H1 (cell line): ENCODE measurements around the gene CDK13. TPM values are rescaled to one million over a fixed set of nuclear protein-coding genes. Genes with fewer than 3 reads are reported as not detected.
"Not testable (repeated sequence)": the region's sequence is repeated elsewhere in the genome, so short reads cannot be mapped to it uniquely, and the experiment has no call there.

Experiments
- CTCF ChIA-PET: fragments of 300-600 bp; sonication (Branson Sonifier 250); formaldehyde crosslinking; loops from one replicate; lab custom pipeline; 2021; ENCODE audit not compliant: partially characterized antibody; lab: Charles Lee
- POLR2A ChIA-PET: fragments of 300-600 bp; sonication (Branson Sonifier 250); formaldehyde crosslinking; loops from one replicate; lab custom pipeline; 2021; ENCODE audit warnings: inconsistent platforms; ENCODE audit not compliant: partially characterized antibody; lab: Charles Lee
- DNase-seq, 2 experiments: peaks; one replicate each; pipeline versions ENCODE4 v3.0.0 to v3.0.0-alpha.2; 2010 to 2022; ENCODE audit warnings: low spot score in 2 of 2, low read depth in 1 of 2, mixed read lengths in 1 of 2
- FAIRE-seq: peaks from 2 replicates; lab custom pipeline; 2011; peaks lifted over from hg19 to GRCh38; lab: Jason Lieb, UNC
- H2AFZ ChIP-seq: 2 replicates; pipeline ENCODE4 v1.8.1; 2012; ENCODE audit warnings: low read length, inconsistent platforms
- H2AK5ac ChIP-seq: 2 replicates; pipeline ENCODE4 v1.6.1; 2013; ENCODE audit warnings: low read depth, low read length
- H2BK120ac ChIP-seq: replicated peaks from 2 replicates; pipeline ENCODE3; 2013; ENCODE audit warnings: low read depth, low read length, inconsistent platforms
- H2BK12ac ChIP-seq: 2 replicates; pipeline ENCODE4 v1.6.1; 2013; ENCODE audit warnings: low read depth, low read length
- H2BK15ac ChIP-seq: 2 replicates; pipeline ENCODE4 v1.6.1; 2013; ENCODE audit warnings: low read length
- H2BK20ac ChIP-seq: 2 replicates; pipeline ENCODE4 v1.6.1; 2013; ENCODE audit warnings: low read length
- H2BK5ac ChIP-seq: 2 replicates; pipeline ENCODE4 v1.6.1; 2013; ENCODE audit warnings: low read depth, low read length
- H3K14ac ChIP-seq: 2 replicates; pipeline ENCODE4 v1.6.1; 2013; ENCODE audit warnings: inconsistent platforms; ENCODE audit not compliant: insufficient read length
- H3K18ac ChIP-seq: 2 replicates; pipeline ENCODE4 v1.6.1; 2013; ENCODE audit warnings: low read length; ENCODE audit errors: extremely low read depth
- H3K23ac ChIP-seq: 2 replicates; pipeline ENCODE4 v1.6.1; 2013; ENCODE audit warnings: inconsistent platforms; ENCODE audit not compliant: insufficient read length
- H3K23me2 ChIP-seq: 2 replicates; pipeline ENCODE4 v1.6.1; 2013; ENCODE audit warnings: low read depth, low read length
- H3K27ac ChIP-seq: 2 replicates; pipeline ENCODE4 v1.6.1; 2011; ENCODE audit warnings: low read depth, low read length, inconsistent platforms
- H3K27me3 ChIP-seq, 4 experiments: replicated peaks in 1 of 4; 1 replicate in 1 of 4; 2 replicates in 3 of 4; pipeline versions ENCODE4 v1.6.1 to v1.8.1; 2011 to 2013; ENCODE audit warnings: low read length in 3 of 4, mild to moderate bottlenecking in 3 of 4, inconsistent platforms in 2 of 4, mixed read lengths in 2 of 4, moderate library complexity in 1 of 4; ENCODE audit not compliant: control insufficient read depth in 3 of 4, insufficient read depth in 3 of 4; ENCODE audit errors: extremely low read depth in 1 of 4
- H3K36me3 ChIP-seq, 4 experiments: 2 replicates each; pipeline versions ENCODE4 v1.6.1 to v1.8.1; 2011 to 2013; ENCODE audit warnings: mild to moderate bottlenecking in 4 of 4, low read length in 3 of 4, moderate library complexity in 2 of 4, control low read depth in 1 of 4, inconsistent platforms in 1 of 4; ENCODE audit not compliant: insufficient read depth in 4 of 4, control insufficient read depth in 2 of 4
- H3K4ac ChIP-seq: replicated peaks from 2 replicates; pipeline ENCODE3; 2013; ENCODE audit warnings: low read length, low read depth, mixed read lengths, inconsistent platforms; ENCODE audit not compliant: insufficient read length
- H3K4me1 ChIP-seq, 4 experiments: replicated peaks in 1 of 4; 1 replicate in 1 of 4; 2 replicates in 3 of 4; pipeline versions ENCODE4 v1.6.1 to v1.8.1; 2011 to 2013; ENCODE audit warnings: low read length in 3 of 4, inconsistent platforms in 2 of 4, mixed read lengths in 1 of 4; ENCODE audit not compliant: insufficient read depth in 4 of 4, control insufficient read depth in 3 of 4
- H3K4me2 ChIP-seq, 2 experiments: 2 replicates each; pipeline versions ENCODE4 v1.6.1 to v1.8.1; 2011 to 2013; ENCODE audit warnings: low read depth in 2 of 2, low read length in 2 of 2, control low read depth in 1 of 2, inconsistent platforms in 1 of 2, mild to moderate bottlenecking in 1 of 2; ENCODE audit not compliant: insufficient read depth in 1 of 2
- H3K4me3 ChIP-seq, 4 experiments: fragments of 200-600, 300-600 bp in 1 of 4; sonication (generic), shearing (Covaris generic), sonication (Bioruptor Twin) in 1 of 4; 2 replicates each; pipeline versions ENCODE4 v1.5.1 to v1.8.1; 2011 to 2016; ENCODE audit warnings: low read length in 4 of 4, low read depth in 3 of 4, control low read depth in 2 of 4, inconsistent platforms in 2 of 4, mild to moderate bottlenecking in 2 of 4, mixed read lengths in 1 of 4, moderate library complexity in 1 of 4; ENCODE audit not compliant: insufficient read depth in 2 of 4; ENCODE audit errors: extremely low read depth in 1 of 4
- H3K56ac ChIP-seq: replicated peaks from 2 replicates; pipeline ENCODE3; 2013; ENCODE audit warnings: low read depth, mild to moderate bottlenecking, mixed read lengths, low read length, inconsistent platforms; ENCODE audit not compliant: insufficient read length
- H3K79me1 ChIP-seq: 2 replicates; pipeline ENCODE4 v1.6.1; 2013; ENCODE audit warnings: low read depth, low read length, control low read depth
- H3K79me2 ChIP-seq, 2 experiments: 2 replicates each; pipeline versions ENCODE4 v1.6.1 to v1.8.1; 2012 to 2013; ENCODE audit warnings: low read length in 2 of 2, mild to moderate bottlenecking in 2 of 2, inconsistent platforms in 1 of 2; ENCODE audit not compliant: insufficient read depth in 2 of 2, control insufficient read depth in 1 of 2
- H3K9ac ChIP-seq, 4 experiments: replicated peaks in 1 of 4; 1 replicate in 1 of 4; 2 replicates in 3 of 4; pipeline versions ENCODE4 v1.6.1 to v1.8.1; 2011 to 2013; ENCODE audit warnings: low read depth in 3 of 4, low read length in 3 of 4, control low read depth in 2 of 4, mild to moderate bottlenecking in 2 of 4, moderate library complexity in 2 of 4, inconsistent platforms in 1 of 4; ENCODE audit errors: extremely low read depth in 1 of 4
- H3K9me3 ChIP-seq, 2 experiments: 2 replicates each; pipeline versions ENCODE4 v1.6.1 to v1.8.1; 2012 to 2013; ENCODE audit warnings: mild to moderate bottlenecking in 2 of 2, moderate library complexity in 2 of 2, control low read depth in 1 of 2, inconsistent platforms in 1 of 2, low read depth in 1 of 2, low read length in 1 of 2, mixed read lengths in 1 of 2; ENCODE audit not compliant: insufficient read depth in 2 of 2
- H4K20me1 ChIP-seq, 2 experiments: replicated peaks in 1 of 2; 2 replicates each; pipeline versions ENCODE3 to v1.8.1; 2011 to 2013; ENCODE audit warnings: inconsistent platforms in 2 of 2, low read length in 2 of 2, mild to moderate bottlenecking in 1 of 2; ENCODE audit not compliant: insufficient read depth in 2 of 2, control insufficient read depth in 1 of 2
- H4K5ac ChIP-seq: 2 replicates; pipeline ENCODE4 v1.6.1; 2013; ENCODE audit warnings: low read length, low read depth, mixed read lengths, inconsistent platforms; ENCODE audit not compliant: insufficient read length
- H4K8ac ChIP-seq: 2 replicates; pipeline ENCODE4 v1.8.0; 2013; ENCODE audit warnings: mild to moderate bottlenecking, moderate library complexity, low read length, inconsistent platforms; ENCODE audit not compliant: insufficient read depth; ENCODE audit errors: extremely low read depth
- H4K91ac ChIP-seq: replicated peaks from 2 replicates; pipeline ENCODE3; 2013; ENCODE audit warnings: low read length, mixed read lengths, inconsistent platforms; ENCODE audit not compliant: insufficient read length
- WGBS, 2 experiments: shearing (Covaris generic) in 1 of 2; methylation state at CpG; one replicate each; pipeline versions ENCODE4 v1.1.6 to v1.1.7; 2013 to 2015; ENCODE audit warnings: low lambda C conversion rate in 2 of 2, mixed read lengths in 2 of 2, inconsistent platforms in 1 of 2, low coverage in 1 of 2, missing lambda C conversion rate in 1 of 2; ENCODE audit not compliant: insufficient replicate concordance in 2 of 2, insufficient coverage in 1 of 2, insufficient read length in 1 of 2; ENCODE audit errors: extremely low coverage in 1 of 2, missing lambda C conversion rate in 1 of 2; 5-methylcytosine and 5-hydroxymethylcytosine counted together
- polyA plus RNA-seq, 7 experiments: library from polyadenylated mRNA; depleted of rRNA in 3 of 7; stranded (reverse) in 5 of 7; unstranded in 2 of 7; fragments of >200 nt in 5 of 7; fragments of 200-250 nt in 2 of 7; gene quantifications; 1 replicate in 5 of 7; 2 replicates in 1 of 7; 4 replicates in 1 of 7; pipeline versions ENCODE4 v1.2.1 to v1.2.3, GENCODE V29; 2011 to 2013; ENCODE audit warnings: missing spikeins in 2 of 7, mixed read lengths in 2 of 7
- total RNA-seq: library from RNA; stranded (reverse); fragmentation: NEBNext Ultra II Directional; extraction: Animal tissue kit (Norgen Biotek cat#: 25700); gene quantifications from 2 replicates; pipeline ENCODE4 v1.2.1, GENCODE V29; 2021

CDK13 gene
- total and polyA plus RNA-seq, 2 of the 8 experiments (the other 6 are each of a cell fraction or from before 2014, with no cell fraction given) = 22.6 to 49.5 TPM

GRCh38 chr7:40117199-40117598 is 167.1 kb downstream of the CDK13 start:
- H4K5ac ChIP-seq, H3K27me3 ChIP-seq, H3K4me2 ChIP-seq, H3K9me3 ChIP-seq, H3K4me3 ChIP-seq, DNase-seq, H3K56ac ChIP-seq, H3K14ac ChIP-seq, H3K4ac ChIP-seq, H3K18ac ChIP-seq, H3K4me1 ChIP-seq, H4K91ac ChIP-seq, H2BK120ac ChIP-seq, H3K23me2 ChIP-seq, H3K23ac ChIP-seq, H2BK20ac ChIP-seq, H3K79me2 ChIP-seq, H2AFZ ChIP-seq, H3K36me3 ChIP-seq, H2BK12ac ChIP-seq, FAIRE-seq, H2BK5ac ChIP-seq, H2AK5ac ChIP-seq, H3K9ac ChIP-seq, H4K8ac ChIP-seq, H3K79me1 ChIP-seq, H4K20me1 ChIP-seq, H2BK15ac ChIP-seq, POLR2A ChIA-PET: not testable (repeated sequence)
- H3K27ac ChIP-seq = 0 out of 2 replicates have a peak overlapping the region, but pooled peaks have one; percentile 15
- CTCF ChIA-PET = interaction anchor here (0.6 to 2.1 kb wide), 2 partner anchors 220 to 1457 kb away, joined by 3 to 5 read pairs; no protein-coding TSS in a partner anchor
- 90% methylated on average over 9 of the region's 9 CpGs; no CpG with 5 or more reads in 1 of the 2 experiments for WGBS, 2 experiments

GRCh38 chr7:40118201-40118600 is 168.1 kb downstream of the CDK13 start:
- H4K5ac ChIP-seq, H3K4me2 ChIP-seq, H3K14ac ChIP-seq, H3K79me1 ChIP-seq, FAIRE-seq, H4K8ac ChIP-seq, H3K4me3 ChIP-seq, H3K27ac ChIP-seq, H2BK5ac ChIP-seq, H3K4me1 ChIP-seq, H3K56ac ChIP-seq, H3K23ac ChIP-seq, H2BK20ac ChIP-seq, H3K79me2 ChIP-seq, H3K18ac ChIP-seq, H3K23me2 ChIP-seq, H3K9ac ChIP-seq, H2BK12ac ChIP-seq, H2AK5ac ChIP-seq, H3K27me3 ChIP-seq, DNase-seq, H3K36me3 ChIP-seq, H2BK120ac ChIP-seq, H2BK15ac ChIP-seq, H2AFZ ChIP-seq, H3K9me3 ChIP-seq, H4K20me1 ChIP-seq, H3K4ac ChIP-seq, CTCF ChIA-PET, H4K91ac ChIP-seq: not testable (repeated sequence)
- WGBS, 2 experiments = 98% methylated on average over 6 of the region's 7 CpGs; no CpG with 5 or more reads in 1 of the 2 experiments
- POLR2A ChIA-PET = interaction anchor here (0.9 kb wide), 1 partner anchor 9 kb away, joined by 3 read pairs; no protein-coding TSS in a partner anchor
